H9 (cell line): ENCODE measurements around the gene LPP. TPM values are rescaled to one million over a fixed set of nuclear protein-coding genes. Genes with fewer than 3 reads are reported as not detected.

Experiments
- DNase-seq: peaks from one replicate; pipeline ENCODE4 v3.0.0-alpha.2; 2017
- H2AFZ ChIP-seq: one replicate; pipeline ENCODE4 v1.6.1; 2013; ENCODE audit warnings: mild to moderate bottlenecking, low read length, control low read depth, moderate library complexity
- H2AK5ac ChIP-seq: 2 replicates; pipeline ENCODE4 v1.6.1; 2013; ENCODE audit warnings: low read length, control low read depth, mixed read lengths; ENCODE audit not compliant: insufficient read length
- H2BK120ac ChIP-seq: one replicate; pipeline ENCODE4 v1.6.1; 2013; ENCODE audit warnings: low read depth, mild to moderate bottlenecking, low read length, control low read depth, inconsistent platforms; ENCODE audit not compliant: poor library complexity, severe bottlenecking
- H2BK12ac ChIP-seq: 2 replicates; pipeline ENCODE4 v1.6.1; 2013; ENCODE audit warnings: low read length, control low read depth, mixed read lengths, low read depth; ENCODE audit not compliant: insufficient read length
- H2BK15ac ChIP-seq: 2 replicates; pipeline ENCODE4 v1.6.1; 2013; ENCODE audit warnings: low read depth, low read length, control low read depth
- H2BK20ac ChIP-seq: one replicate; pipeline ENCODE4 v1.6.1; 2013; ENCODE audit warnings: low read depth, mild to moderate bottlenecking, low read length, control low read depth, inconsistent platforms; ENCODE audit not compliant: poor library complexity, severe bottlenecking
- H2BK5ac ChIP-seq: 2 replicates; pipeline ENCODE4 v1.6.1; 2013; ENCODE audit warnings: low read length, control low read depth, mixed read lengths; ENCODE audit not compliant: insufficient read length
- H3K14ac ChIP-seq: 2 replicates; pipeline ENCODE4 v1.6.1; 2013; ENCODE audit warnings: low read length, control low read depth; ENCODE audit not compliant: insufficient read depth
- H3K18ac ChIP-seq: 2 replicates; pipeline ENCODE4 v1.6.1; 2013; ENCODE audit warnings: low read depth, mild to moderate bottlenecking, mixed read lengths, low read length, control low read depth; ENCODE audit not compliant: insufficient read length
- H3K23ac ChIP-seq: 2 replicates; pipeline ENCODE4 v1.6.1; 2013; ENCODE audit warnings: low read length, control low read depth, mixed read lengths, low read depth; ENCODE audit not compliant: insufficient read length
- H3K23me2 ChIP-seq: 2 replicates; pipeline ENCODE4 v1.6.1; 2013; ENCODE audit warnings: low read depth, mild to moderate bottlenecking, mixed read lengths, low read length, control low read depth; ENCODE audit not compliant: insufficient read length, poor library complexity, severe bottlenecking
- H3K27ac ChIP-seq: 2 replicates; pipeline ENCODE4 v1.5.1; 2013; ENCODE audit warnings: low read length, control low read depth, mixed read lengths, low read depth; ENCODE audit not compliant: insufficient read length
- H3K27me3 ChIP-seq: 2 replicates; pipeline ENCODE4 v1.6.1; 2013; ENCODE audit warnings: low read length, control low read depth, inconsistent platforms; ENCODE audit not compliant: insufficient read depth
- H3K4ac ChIP-seq: 2 replicates; pipeline ENCODE4 v1.6.1; 2013; ENCODE audit warnings: low read depth, mild to moderate bottlenecking, control low read depth, inconsistent platforms, low read length, moderate library complexity
- H3K4me1 ChIP-seq: 2 replicates; pipeline ENCODE4 v1.6.1; 2013; ENCODE audit warnings: low read length, control low read depth, inconsistent platforms; ENCODE audit not compliant: insufficient read depth
- H3K4me2 ChIP-seq: 2 replicates; pipeline ENCODE4 v1.6.1; 2013; ENCODE audit warnings: low read length, control low read depth, mixed read lengths; ENCODE audit not compliant: insufficient read length, insufficient read depth
- H3K56ac ChIP-seq: 2 replicates; pipeline ENCODE4 v1.6.1; 2013; ENCODE audit warnings: low read depth, mild to moderate bottlenecking, mixed read lengths, low read length, control low read depth; ENCODE audit not compliant: insufficient read length
- H3K79me1 ChIP-seq: 2 replicates; pipeline ENCODE4 v1.6.1; 2013; ENCODE audit warnings: low read depth, mild to moderate bottlenecking, moderate library complexity, low read length, control low read depth, inconsistent platforms; ENCODE audit not compliant: insufficient read depth, poor library complexity, severe bottlenecking
- H3K79me2 ChIP-seq: 2 replicates; pipeline ENCODE4 v1.6.1; 2013; ENCODE audit warnings: low read length, control low read depth, inconsistent platforms; ENCODE audit not compliant: insufficient read depth
- H3K9ac ChIP-seq: 2 replicates; pipeline ENCODE4 v1.6.1; 2013; ENCODE audit warnings: low read length, control low read depth, mixed read lengths; ENCODE audit not compliant: insufficient read length; ENCODE audit errors: extremely low read depth
- H3K9me3 ChIP-seq: one replicate; pipeline ENCODE4 v1.6.1; 2013; ENCODE audit warnings: low read depth, low read length, inconsistent platforms; ENCODE audit not compliant: control insufficient read depth
- H3T11ph ChIP-seq: one replicate; pipeline ENCODE4 v1.6.1; 2013; ENCODE audit warnings: mild to moderate bottlenecking, low read length, control low read depth, inconsistent platforms
- H4K20me1 ChIP-seq: one replicate; pipeline ENCODE4 v1.6.1; 2013; ENCODE audit not compliant: control insufficient read depth, insufficient read length, insufficient read depth
- H4K5ac ChIP-seq: 2 replicates; pipeline ENCODE4 v1.6.1; 2013; ENCODE audit warnings: low read depth, mild to moderate bottlenecking, mixed read lengths, low read length, control low read depth; ENCODE audit not compliant: insufficient read length
- H4K8ac ChIP-seq: replicated peaks from 2 replicates; pipeline ENCODE4 v1.6.1; 2013; ENCODE audit warnings: low read length, control low read depth, mixed read lengths, low read depth; ENCODE audit not compliant: insufficient read length
- H4K91ac ChIP-seq: 2 replicates; pipeline ENCODE4 v1.6.1; 2013; ENCODE audit warnings: low read depth, mild to moderate bottlenecking, moderate library complexity, mixed read lengths, low read length, control low read depth; ENCODE audit not compliant: insufficient read length
- H3K27ac Mint-ChIP-seq, 3 experiments: 2 replicates in 2 of 3; 3 replicates in 1 of 3; pipeline ENCODE4 v1.8.0; 2020 to 2021; ENCODE audit warnings: mixed read lengths in 3 of 3, mild to moderate bottlenecking in 1 of 3, moderate library complexity in 1 of 3
- H3K27me3 Mint-ChIP-seq: 2 replicates; pipeline ENCODE4 v1.8.0; 2021; ENCODE audit warnings: low read depth, mild to moderate bottlenecking, moderate library complexity, mixed read lengths
- H3K36me3 Mint-ChIP-seq, 3 experiments: 2 replicates in 2 of 3; 3 replicates in 1 of 3; pipeline ENCODE4 v1.8.0; 2020 to 2021; ENCODE audit warnings: low read depth in 3 of 3, mixed read lengths in 3 of 3; ENCODE audit not compliant: insufficient read depth in 1 of 3
- H3K4me1 Mint-ChIP-seq, 2 experiments: 2 replicates each; pipeline ENCODE4 v1.8.0; 2020; ENCODE audit warnings: mixed read lengths in 2 of 2
- H3K4me3 Mint-ChIP-seq, 2 experiments: 2 replicates in 1 of 2; 3 replicates in 1 of 2; pipeline ENCODE4 v1.8.0; 2020 to 2021; ENCODE audit warnings: mild to moderate bottlenecking in 2 of 2, mixed read lengths in 2 of 2, moderate library complexity in 1 of 2
- H3K9me3 Mint-ChIP-seq, 2 experiments: 2 replicates in 1 of 2; 3 replicates in 1 of 2; pipeline ENCODE4 v1.8.0; 2020; ENCODE audit warnings: mild to moderate bottlenecking in 2 of 2, mixed read lengths in 2 of 2, moderate library complexity in 1 of 2
- CTCF ChIP-seq: fragments of 200-600 bp; sonication (generic); conservative IDR thresholded peaks from 3 replicates; pipeline ENCODE4 v1.8.0; 2021; ENCODE audit warnings: antibody characterized with exemption, mild to moderate bottlenecking
- WGBS: extraction: QIAGEN DNeasy Blood & Tissue Kit; methylation state at CpG from one replicate; pipeline ENCODE4 v1.1.7; 2013; ENCODE audit warnings: missing lambda C conversion rate, low lambda C conversion rate, mixed read lengths; ENCODE audit not compliant: insufficient read length; ENCODE audit errors: extremely low coverage; 5-methylcytosine and 5-hydroxymethylcytosine counted together
- total RNA-seq: library from RNA; stranded (reverse); gene quantifications from 2 replicates; pipeline ENCODE4 v1.2.1, GENCODE V29; 2021

Gene LPP
- total RNA-seq, 1 experiment from 2014 or later, result 64.6 TPM

GRCh38 chr3:188646592-188646991 lies 492.6 kb downstream of the LPP start:
- no peak overlapping the region for H3K27ac Mint-ChIP-seq
- H3K23me2 ChIP-seq, result no peaks in the 10 kb centered on the region
- no peaks in the 10 kb centered on the region for H3K4me1 ChIP-seq
- no peak overlapping the region for H2AK5ac ChIP-seq
- no peaks in the 10 kb centered on the region; a peak in 1 of 7 replicates for H3K36me3 Mint-ChIP-seq
- H3K27me3 Mint-ChIP-seq, result no peaks in the 10 kb centered on the region
- no CpG with 5 or more reads among the region's 1 CpG for WGBS
- H3K4ac ChIP-seq, result no peak overlapping the region
- H3K9me3 ChIP-seq, result no peaks in the 10 kb centered on the region
- H3K4me2 ChIP-seq, result no peak overlapping the region
- H2BK20ac ChIP-seq, result no peak overlapping the region
- no peak overlapping the region for H3K9ac ChIP-seq
- H3K9me3 Mint-ChIP-seq, result no peaks in the 10 kb centered on the region; a peak in 1 of 5 replicates
- no peak overlapping the region for H2AFZ ChIP-seq
- H3K27me3 ChIP-seq, result no peaks in the 10 kb centered on the region
- DNase-seq, result no peak
- no peak overlapping the region for H3K56ac ChIP-seq
- no peak overlapping the region for H4K91ac ChIP-seq
- H2BK12ac ChIP-seq, result no peak overlapping the region
- no peak overlapping the region for H3K27ac ChIP-seq
- H3K4me3 Mint-ChIP-seq, result no peak overlapping the region
- H4K20me1 ChIP-seq, result no peaks in the 10 kb centered on the region
- no peak overlapping the region for H2BK15ac ChIP-seq
- H3K23ac ChIP-seq, result no peak overlapping the region
- H2BK5ac ChIP-seq, result no peak overlapping the region
- H4K8ac ChIP-seq, result no peak overlapping the region
- no peak overlapping the region for H2BK120ac ChIP-seq
- no peaks in the 10 kb centered on the region for H3K79me1 ChIP-seq
- H3K14ac ChIP-seq, result no peak overlapping the region
- no peaks in the 10 kb centered on the region for H3K79me2 ChIP-seq
- H3T11ph ChIP-seq, result no peak overlapping the region
- no peak overlapping the region for H3K18ac ChIP-seq
- no peak for TF ChIP-seq CTCF
- no peaks in the 10 kb centered on the region for H3K4me1 Mint-ChIP-seq
- no peak overlapping the region for H4K5ac ChIP-seq
